HG03521 (cell line): Measurements from ENCODE around the gene SPEM3.

Experiments
- ATAC-seq: cut with Tn5 transposase; IDR thresholded peaks from one replicate; pipeline ENCODE4 v1.9.1; 2021; ENCODE audit warnings: mild to moderate bottlenecking, moderate library complexity; ENCODE audit not compliant: unreplicated experiment

SPEM3 gene

GRCh38 chr17:7440113-7440833 lies 11.6 kb downstream of the SPEM3 start:
- ATAC-seq, result no peak

GRCh38 chr17:7440834-7441195 lies 12.2 kb downstream of the SPEM3 start:
- ATAC-seq, result no peak

- no peak for ATAC-seq
Observed at GRCh38 chr17:7441266-7441665, 12.6 kb downstream of the SPEM3 start.

- no peak for ATAC-seq
Observed at GRCh38 chr17:7442142-7442541, 13.5 kb downstream of the SPEM3 start.

GRCh38 chr17:7443499-7444485 lies 15.1 kb downstream of the SPEM3 start:
- ATAC-seq, result no peak

- ATAC-seq, result no peak
Observed at GRCh38 chr17:7444682-7445618, 16.3 kb downstream of the SPEM3 start, which contains the start of gene CHRNB1. CHRNB1 (plus strand) TSS chr17:7445061; CDS start chr17:7445128, 67 bp downstream.

GRCh38 chr17:7445619-7445968 lies 16.9 kb downstream of the SPEM3 start:
- no peak for ATAC-seq

- ATAC-seq, result no peak
Observed at GRCh38 chr17:7448461-7448860, 19.8 kb downstream of the SPEM3 start.

GRCh38 chr17:7459961-7460545 lies 31.4 kb downstream of the SPEM3 start:
- ATAC-seq, result no peak

- ATAC-seq, result no peak
Observed at GRCh38 chr17:7460850-7461660, 32.4 kb downstream of the SPEM3 start.

GRCh38 chr17:7462474-7463371 lies 34.1 kb downstream of the SPEM3 start:
- ATAC-seq, result no peak

- no peak for ATAC-seq
Observed at GRCh38 chr17:7463372-7463846, 34.8 kb downstream of the SPEM3 start.

GRCh38 chr17:7464081-7464480 lies 35.4 kb downstream of the SPEM3 start:
- no peak for ATAC-seq

- no peak for ATAC-seq
Observed at GRCh38 chr17:7465597-7466275, 37.1 kb downstream of the SPEM3 start.

- no peak for ATAC-seq
Observed at GRCh38 chr17:7466318-7466638, 37.6 kb downstream of the SPEM3 start.

- no peak for ATAC-seq
Observed at GRCh38 chr17:7466639-7467341, 38.1 kb downstream of the SPEM3 start.

- ATAC-seq, result no peak
Observed at GRCh38 chr17:7467498-7467897, 38.8 kb downstream of the SPEM3 start.

- no peak for ATAC-seq
Observed at GRCh38 chr17:7468290-7468689, 39.6 kb downstream of the SPEM3 start.
